Astrocyte (in vitro differentiated cells and primary cell): ENCODE results near the gene SH3RF1. TPM values are rescaled to one million over a fixed set of nuclear protein-coding genes. Genes with fewer than 3 reads are reported as not detected.

Experiments used
- DNase-seq: peaks from one replicate; pipeline ENCODE4 v3.0.0-alpha.2; 2010; ENCODE audit warnings: low read depth
- FAIRE-seq: peaks from 2 replicates; lab custom pipeline; 2011; peaks lifted over from hg19 to GRCh38; lab: Jason Lieb, UNC
- H2AFZ ChIP-seq: 2 replicates; pipeline ENCODE4 v1.6.0; 2012; ENCODE audit warnings: low read depth, low read length, inconsistent platforms
- H3K27ac ChIP-seq: 2 replicates; pipeline ENCODE4 v1.5.1; 2011; ENCODE audit warnings: low read depth, low read length, inconsistent platforms
- H3K27me3 ChIP-seq: 2 replicates; pipeline ENCODE4 v1.6.0; 2011; ENCODE audit warnings: low read length, inconsistent platforms; ENCODE audit not compliant: insufficient read depth
- H3K36me3 ChIP-seq: 2 replicates; pipeline ENCODE4 v1.5.1; 2011; ENCODE audit warnings: low read length, inconsistent platforms; ENCODE audit not compliant: insufficient read depth
- H3K4me1 ChIP-seq: 2 replicates; pipeline ENCODE4 v1.5.1; 2011; ENCODE audit warnings: low read length, inconsistent platforms; ENCODE audit not compliant: insufficient read depth
- H3K4me2 ChIP-seq: 2 replicates; pipeline ENCODE4 v1.6.0; 2012; ENCODE audit warnings: low read length, inconsistent platforms
- H3K4me3 ChIP-seq: 2 replicates; pipeline ENCODE4 v1.5.1; 2011; ENCODE audit warnings: low read depth, mild to moderate bottlenecking, low read length, inconsistent platforms; ENCODE audit not compliant: insufficient read depth
- H3K79me2 ChIP-seq: 2 replicates; pipeline ENCODE4 v1.6.0; 2012; ENCODE audit warnings: mild to moderate bottlenecking, low read length, inconsistent platforms; ENCODE audit not compliant: insufficient read depth
- H3K9ac ChIP-seq: 2 replicates; pipeline ENCODE4 v1.6.0; 2012; ENCODE audit warnings: mild to moderate bottlenecking, low read length, inconsistent platforms
- H3K9me3 ChIP-seq: 2 replicates; pipeline ENCODE4 v1.5.1; 2012; ENCODE audit warnings: low read depth, mild to moderate bottlenecking, low read length, inconsistent platforms; ENCODE audit not compliant: insufficient read depth
- H4K20me1 ChIP-seq: 2 replicates; pipeline ENCODE4 v1.6.0; 2012; ENCODE audit warnings: low read length, inconsistent platforms; ENCODE audit not compliant: insufficient read depth
- H3K27ac Mint-ChIP-seq: one replicate; pipeline ENCODE4 v1.8.0; 2021; ENCODE audit warnings: mild to moderate bottlenecking, mixed read lengths; ENCODE audit not compliant: unreplicated experiment
- H3K27me3 Mint-ChIP-seq: one replicate; pipeline ENCODE4 v1.8.0; 2021; ENCODE audit warnings: low read depth, mixed read lengths; ENCODE audit not compliant: unreplicated experiment
- H3K36me3 Mint-ChIP-seq: one replicate; pipeline ENCODE4 v1.8.0; 2021; ENCODE audit warnings: low read depth, mixed read lengths; ENCODE audit not compliant: unreplicated experiment
- H3K4me1 Mint-ChIP-seq: one replicate; pipeline ENCODE4 v1.8.0; 2021; ENCODE audit warnings: low read depth, mixed read lengths; ENCODE audit not compliant: unreplicated experiment
- H3K4me3 Mint-ChIP-seq: one replicate; pipeline ENCODE4 v1.8.0; 2021; ENCODE audit warnings: mild to moderate bottlenecking, moderate library complexity, mixed read lengths; ENCODE audit not compliant: unreplicated experiment
- H3K9me3 Mint-ChIP-seq: one replicate; pipeline ENCODE4 v1.8.0; 2021; ENCODE audit warnings: mild to moderate bottlenecking, mixed read lengths; ENCODE audit not compliant: unreplicated experiment
- EZH2 ChIP-seq: IDR thresholded peaks from 2 replicates; pipeline ENCODE4 v1.6.1; 2012; ENCODE audit warnings: mild to moderate bottlenecking, low read length, inconsistent platforms; ENCODE audit not compliant: insufficient read depth
- total RNA-seq: library from RNA; stranded (reverse); gene quantifications from 2 replicates; pipeline ENCODE4 v1.2.1, GENCODE V29; 2021
- TF ChIP-seq, protein P1 (sequence below): IDR thresholded peaks from 2 replicates; pipeline ENCODE4 v1.5.1; 2011; ENCODE audit warnings: low read depth, mild to moderate bottlenecking, inconsistent platforms, low read length, moderate library complexity; ENCODE audit not compliant: insufficient read depth

The SH3RF1 gene
- total RNA-seq, 1 donor from 2014 or later, result 25.9 TPM

DNA sequence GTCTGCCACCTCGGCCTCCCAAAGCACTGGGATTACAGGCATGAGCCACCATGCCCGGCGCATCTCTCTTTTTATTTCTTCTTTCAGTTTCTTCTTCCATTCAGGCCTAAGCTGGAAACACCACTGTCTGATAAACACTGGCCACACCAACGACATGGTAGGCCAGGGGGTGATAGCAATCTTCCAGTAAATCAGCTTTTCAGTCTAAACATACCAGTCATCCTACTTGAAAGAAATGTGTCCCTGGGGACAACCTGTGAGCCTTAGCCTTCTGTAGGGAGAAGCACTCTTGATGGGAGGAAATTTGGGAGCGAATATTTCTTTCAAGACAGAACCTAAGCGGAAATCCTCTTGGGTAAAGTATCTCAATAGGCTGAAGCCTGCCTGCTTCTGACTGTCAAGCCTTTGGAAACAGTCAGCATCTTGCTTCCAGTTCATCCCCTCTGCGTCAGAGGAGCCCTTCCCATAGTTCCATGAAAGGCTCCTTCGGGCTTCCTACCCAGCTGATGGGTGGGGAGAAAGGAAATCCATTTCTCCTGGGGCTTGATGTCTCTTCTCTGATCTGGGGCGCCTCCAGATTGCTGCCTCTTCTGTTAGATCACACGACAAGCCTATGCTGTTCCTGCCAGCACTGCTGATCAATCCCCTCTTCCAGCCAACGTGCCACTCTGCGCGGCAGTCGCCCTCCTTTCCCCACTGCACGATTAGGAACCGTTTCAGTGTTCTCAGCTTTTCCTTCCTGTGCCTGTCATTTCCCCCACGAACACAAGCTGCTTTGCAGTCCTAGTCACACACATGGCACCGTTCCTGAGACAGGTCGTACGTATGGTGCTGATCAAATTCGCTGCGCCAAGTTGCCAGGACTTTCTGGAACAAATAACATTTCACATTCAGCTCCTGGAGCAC, 211.2 kb downstream of the SH3RF1 start:
- H3K9ac ChIP-seq, result no peak overlapping the region
- no peaks in the 10 kb centered on the region for H3K9me3 ChIP-seq
- H4K20me1 ChIP-seq, result no peaks in the 10 kb centered on the region
- peaks cover 10% of the 10 kb centered on the region for H3K4me1 ChIP-seq
- H3K4me3 ChIP-seq, result no peak overlapping the region
- Mint-ChIP-seq H3K27ac (no peak overlapping the region), H3K4me3 (no peak overlapping the region), H3K4me1 (no peaks in the 10 kb centered on the region), H3K27me3 (peaks cover 4% of the 10 kb centered on the region), H3K9me3 (no peaks in the 10 kb centered on the region), H3K36me3 (no peaks in the 10 kb centered on the region)
- no peak for DNase-seq
- no peaks in the 10 kb centered on the region for H3K79me2 ChIP-seq
- H3K4me2 ChIP-seq, result peak overlapping the region; percentile 10
- H3K36me3 ChIP-seq, result no peaks in the 10 kb centered on the region
- no peak overlapping the region for H3K27ac ChIP-seq
- no peaks in the 10 kb centered on the region for H3K27me3 ChIP-seq
- no peak for TF ChIP-seq EZH2
- TF ChIP-seq, protein P1, sequence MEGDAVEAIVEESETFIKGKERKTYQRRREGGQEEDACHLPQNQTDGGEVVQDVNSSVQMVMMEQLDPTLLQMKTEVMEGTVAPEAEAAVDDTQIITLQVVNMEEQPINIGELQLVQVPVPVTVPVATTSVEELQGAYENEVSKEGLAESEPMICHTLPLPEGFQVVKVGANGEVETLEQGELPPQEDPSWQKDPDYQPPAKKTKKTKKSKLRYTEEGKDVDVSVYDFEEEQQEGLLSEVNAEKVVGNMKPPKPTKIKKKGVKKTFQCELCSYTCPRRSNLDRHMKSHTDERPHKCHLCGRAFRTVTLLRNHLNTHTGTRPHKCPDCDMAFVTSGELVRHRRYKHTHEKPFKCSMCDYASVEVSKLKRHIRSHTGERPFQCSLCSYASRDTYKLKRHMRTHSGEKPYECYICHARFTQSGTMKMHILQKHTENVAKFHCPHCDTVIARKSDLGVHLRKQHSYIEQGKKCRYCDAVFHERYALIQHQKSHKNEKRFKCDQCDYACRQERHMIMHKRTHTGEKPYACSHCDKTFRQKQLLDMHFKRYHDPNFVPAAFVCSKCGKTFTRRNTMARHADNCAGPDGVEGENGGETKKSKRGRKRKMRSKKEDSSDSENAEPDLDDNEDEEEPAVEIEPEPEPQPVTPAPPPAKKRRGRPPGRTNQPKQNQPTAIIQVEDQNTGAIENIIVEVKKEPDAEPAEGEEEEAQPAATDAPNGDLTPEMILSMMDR, result no peak
- FAIRE-seq, result no peak
- H2AFZ ChIP-seq, result peak overlapping the region; percentile 32

DNA sequence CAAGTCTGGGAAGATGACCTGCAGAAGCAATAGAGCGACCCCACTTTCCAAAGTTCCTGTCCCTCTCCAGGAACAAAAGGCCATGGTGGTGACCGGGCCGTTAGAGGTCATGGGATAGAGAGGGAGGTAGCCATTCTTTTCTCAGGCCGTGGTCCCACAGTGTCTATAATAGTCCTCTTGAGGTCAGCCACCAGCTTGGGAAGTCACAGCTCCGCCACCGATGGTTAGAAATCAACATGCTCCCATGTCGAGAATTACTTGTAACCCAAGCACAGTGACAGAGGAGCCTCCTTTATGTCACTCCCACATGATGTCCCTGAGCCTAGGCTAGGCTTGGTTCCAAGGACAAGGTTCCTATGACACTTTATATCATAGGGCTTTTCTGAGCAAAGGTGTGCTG, 212.4 kb downstream of the SH3RF1 start:
- Histone ChIP-seq H3K27me3 (no peaks in the 10 kb centered on the region), H3K4me1 (peaks cover 10% of the 10 kb centered on the region), H3K36me3 (no peaks in the 10 kb centered on the region), H3K27ac (no peak overlapping the region), H4K20me1 (no peaks in the 10 kb centered on the region), H2AFZ (no peak overlapping the region), H3K9ac (no peak overlapping the region), H3K4me3 (no peak overlapping the region), H3K4me2 (no peak overlapping the region), H3K79me2 (no peaks in the 10 kb centered on the region), H3K9me3 (no peaks in the 10 kb centered on the region)
- FAIRE-seq, result no peak
- Mint-ChIP-seq H3K27ac (no peak overlapping the region), H3K4me1 (no peaks in the 10 kb centered on the region), H3K36me3 (no peaks in the 10 kb centered on the region), H3K9me3 (no peaks in the 10 kb centered on the region), H3K4me3 (no peak overlapping the region), H3K27me3 (peaks cover 5% of the 10 kb centered on the region)
- no peak for DNase-seq
- no peak for TF ChIP-seq EZH2
- TF ChIP-seq, protein P1, result no peak

DNA sequence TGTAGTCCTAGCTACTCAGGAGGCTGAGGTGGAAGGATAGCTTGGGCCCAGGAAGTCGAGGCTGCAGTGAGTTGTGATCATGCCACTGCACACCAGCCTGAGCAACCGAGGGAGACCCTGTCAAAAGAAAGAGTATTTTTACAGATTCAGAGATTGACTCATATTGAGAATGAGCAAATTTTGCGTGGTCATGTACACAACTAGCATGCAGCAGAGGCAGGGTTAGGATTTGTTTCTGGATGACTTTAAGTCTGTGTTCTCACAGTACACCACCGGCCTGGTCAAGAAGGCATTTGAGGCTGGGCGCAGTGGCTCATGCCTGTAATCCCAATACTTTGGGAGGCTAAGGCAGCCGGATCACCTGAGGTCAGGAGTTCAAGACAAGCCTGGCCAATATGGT, 215.9 kb downstream of the SH3RF1 start:
- Histone ChIP-seq H3K79me2 (no peaks in the 10 kb centered on the region), H2AFZ (no peak overlapping the region), H4K20me1 (no peaks in the 10 kb centered on the region), H3K36me3 (no peaks in the 10 kb centered on the region), H3K9ac (no peak overlapping the region), H3K4me2 (no peak overlapping the region), H3K9me3 (no peaks in the 10 kb centered on the region), H3K4me1 (peaks cover 9% of the 10 kb centered on the region), H3K4me3 (no peak overlapping the region), H3K27ac (no peak overlapping the region), H3K27me3 (no peaks in the 10 kb centered on the region)
- DNase-seq (no peak), FAIRE-seq (no peak)
- H3K27ac Mint-ChIP-seq, result no peak overlapping the region
- H3K9me3 Mint-ChIP-seq, result no peaks in the 10 kb centered on the region
- peaks cover 12% of the 10 kb centered on the region for H3K27me3 Mint-ChIP-seq
- TF ChIP-seq EZH2, result no peak
- no peak overlapping the region for H3K4me3 Mint-ChIP-seq
- peaks cover 8% of the 10 kb centered on the region for H3K4me1 Mint-ChIP-seq
- peaks cover 2% of the 10 kb centered on the region for H3K36me3 Mint-ChIP-seq
